HG02588 (cell line): ENCODE results near the gene TENT5A.
A peak's percentile ranks its signal among the peaks of the same experiment; 100 is the strongest.
"Not testable (repeated sequence)": the region's sequence is repeated elsewhere in the genome, so short reads cannot be mapped to it uniquely, and the experiment has no call there.

Experiments used
- ATAC-seq: cut with Tn5 transposase; IDR thresholded peaks from one replicate; pipeline ENCODE4 v1.9.1; 2021; ENCODE audit warnings: mild to moderate bottlenecking, moderate library complexity; ENCODE audit not compliant: unreplicated experiment

The TENT5A gene

GRCh38 chr6:81751388-81752083, 945 bp downstream of the TENT5A start:
- no peak for ATAC-seq

DNA sequence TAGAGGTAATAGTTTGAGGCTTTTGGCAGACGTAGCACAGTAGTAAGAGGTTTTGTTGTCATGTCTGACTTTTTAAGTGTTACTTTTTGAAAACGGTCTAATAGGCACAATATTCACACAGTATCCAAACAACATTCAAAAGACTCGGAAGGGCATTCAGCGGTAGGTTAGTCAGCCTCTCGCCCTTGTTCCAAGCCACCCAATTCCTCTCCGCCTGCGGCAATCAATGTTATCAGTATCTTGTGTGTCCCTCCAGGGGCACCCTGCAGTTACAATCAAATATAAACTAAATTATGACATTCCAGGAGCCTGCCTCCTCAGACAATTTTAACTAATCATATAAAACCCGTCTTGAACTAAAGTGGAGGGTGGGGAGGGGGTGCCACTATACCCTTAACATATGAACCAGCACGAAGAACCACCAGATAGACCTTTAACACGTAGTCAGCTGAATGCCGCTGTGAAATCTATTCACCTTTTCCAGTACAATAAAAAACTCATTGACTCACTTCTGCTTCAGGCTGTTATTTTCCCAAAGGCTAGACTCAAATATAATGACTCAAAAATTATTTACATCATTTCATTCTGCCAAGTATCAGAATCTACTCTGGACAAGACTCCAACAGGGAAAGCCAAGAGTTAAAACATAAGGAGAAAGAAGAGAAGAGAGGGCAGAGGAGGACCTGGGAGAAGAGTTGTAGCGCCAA, 1.6 kb downstream of the TENT5A start:
- no peak for ATAC-seq

DNA sequence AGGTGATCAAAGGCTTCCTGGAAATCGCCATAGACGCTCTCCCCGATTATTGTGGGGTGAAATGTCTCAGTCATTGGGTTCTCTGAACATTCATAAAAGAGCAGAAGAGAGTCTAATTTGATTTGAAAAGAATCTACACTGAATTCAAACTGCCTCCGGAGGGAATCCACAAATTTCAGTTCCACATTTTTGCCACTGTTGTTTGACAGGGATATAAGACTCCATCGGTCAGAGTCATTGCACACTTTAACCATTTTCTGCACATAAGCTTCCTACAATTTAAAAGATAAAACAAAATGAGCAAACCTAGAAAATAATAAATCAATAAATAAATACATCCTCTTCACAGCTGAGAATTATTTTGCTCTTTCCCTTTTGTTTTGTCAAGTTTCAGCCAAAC, 2.3 kb downstream of the TENT5A start:
- ATAC-seq: no peak

DNA sequence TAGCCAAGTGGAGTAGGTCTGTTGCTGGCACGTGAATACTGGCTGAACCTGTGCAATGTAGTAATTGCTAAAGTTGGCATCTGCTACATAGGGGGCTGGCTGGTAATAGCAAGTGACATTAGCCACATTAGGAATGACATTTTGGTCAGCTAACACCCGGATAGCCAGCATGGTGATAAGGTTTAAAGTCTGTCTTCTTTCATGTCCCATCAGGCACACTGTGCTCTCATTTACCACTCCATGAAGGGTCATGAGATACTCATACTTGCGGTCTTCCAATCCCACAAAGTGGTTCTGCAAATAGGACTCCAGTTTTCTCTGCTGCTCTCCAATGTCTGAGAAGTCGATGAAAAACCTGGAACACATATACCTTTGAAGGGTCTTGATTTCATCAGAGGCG, 2.8 kb downstream of the TENT5A start:
- ATAC-seq: no peak

- no peak for ATAC-seq
These were observed 3.5 kb downstream of the TENT5A start for GRCh38 chr6:81748994-81749393.

- ATAC-seq: no peak
These were observed 5.2 kb downstream of the TENT5A start for GRCh38 chr6:81747327-81747726.

DNA sequence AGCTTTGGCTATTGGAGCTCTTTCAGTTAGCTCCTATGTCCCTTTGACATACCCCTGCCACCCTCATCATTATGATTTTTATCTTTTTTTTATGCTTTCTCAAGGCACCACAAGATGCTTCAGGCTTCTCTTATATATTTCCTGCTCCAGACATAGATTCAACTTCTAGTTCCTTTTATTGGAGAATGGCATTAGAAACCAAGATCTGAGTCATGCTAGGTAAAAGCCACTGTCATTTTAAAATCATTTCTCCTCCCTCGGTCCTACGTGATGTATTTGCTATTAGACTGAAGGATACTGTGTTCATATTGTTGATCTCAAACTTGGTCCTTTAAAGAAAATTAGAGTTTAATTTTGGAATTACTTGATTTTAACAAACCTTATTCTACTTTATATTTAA, 8.3 kb downstream of the TENT5A start:
- no peak for ATAC-seq

DNA sequence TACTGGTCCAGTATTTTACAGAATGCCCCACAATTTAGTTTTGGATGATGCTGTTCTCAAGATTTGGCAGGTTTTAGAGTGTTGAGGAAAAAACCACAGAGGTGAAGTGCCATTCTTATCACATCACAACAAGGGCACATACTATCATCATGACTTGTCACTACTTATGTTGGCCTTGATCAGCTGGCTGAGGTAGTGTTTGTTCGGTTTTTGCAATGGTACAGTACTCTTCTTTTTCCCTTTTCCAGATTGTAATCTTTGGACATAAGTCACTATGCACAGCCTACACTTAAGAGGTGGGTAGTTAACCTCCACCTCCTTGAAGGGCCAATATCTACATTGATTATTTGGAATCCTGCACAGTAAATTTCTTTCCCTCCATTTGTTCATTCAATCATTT, 8.8 kb downstream of the TENT5A start:
- no peak for ATAC-seq

DNA sequence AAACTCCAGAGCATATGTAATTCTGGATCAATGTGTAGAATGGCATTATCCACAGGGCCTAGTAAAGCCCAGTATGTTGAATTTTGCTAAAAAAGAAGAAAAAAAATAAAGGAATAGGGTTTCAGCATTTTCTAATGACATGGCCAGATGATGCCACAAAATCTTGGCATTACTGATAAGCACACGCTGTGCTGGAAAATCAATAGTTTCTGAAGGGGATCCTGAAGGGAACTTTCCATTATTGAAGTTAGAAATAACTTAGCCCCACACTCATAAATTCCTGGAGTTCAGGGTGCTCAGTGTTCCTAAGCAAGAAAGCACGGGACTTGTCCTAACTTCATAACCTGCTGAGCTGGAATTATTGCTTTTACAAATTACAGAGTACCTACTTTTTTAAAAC, 10.8 kb downstream of the TENT5A start:
- no peak for ATAC-seq

DNA sequence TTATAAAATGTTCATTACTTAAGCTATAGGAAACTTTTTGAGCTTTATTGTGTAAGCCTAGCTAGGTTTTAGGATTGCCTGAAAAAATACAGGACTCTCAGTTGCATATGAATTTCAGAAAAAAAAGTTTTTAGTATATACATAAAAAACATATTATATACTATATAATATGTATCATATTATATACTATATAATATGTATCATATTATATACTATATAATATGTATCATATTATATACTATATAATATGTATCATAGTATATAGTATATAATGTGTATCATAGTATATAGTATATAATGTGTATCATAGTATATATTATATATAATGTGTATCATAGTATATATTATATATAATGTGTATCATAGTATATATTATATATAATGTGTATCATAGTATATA, 11.9 kb downstream of the TENT5A start:
- not testable (repeated sequence) for ATAC-seq

- no peak for ATAC-seq
These were observed 13.0 kb downstream of the TENT5A start for GRCh38 chr6:81739230-81740195.

GRCh38 chr6:81736428-81736827, 16.1 kb downstream of the TENT5A start:
- ATAC-seq: no peak

GRCh38 chr6:81735756-81736380, 16.6 kb downstream of the TENT5A start:
- no peak for ATAC-seq

GRCh38 chr6:81734500-81735150, 17.9 kb downstream of the TENT5A start:
- ATAC-seq: no peak

GRCh38 chr6:81734081-81734480, 18.4 kb downstream of the TENT5A start:
- no peak for ATAC-seq

DNA sequence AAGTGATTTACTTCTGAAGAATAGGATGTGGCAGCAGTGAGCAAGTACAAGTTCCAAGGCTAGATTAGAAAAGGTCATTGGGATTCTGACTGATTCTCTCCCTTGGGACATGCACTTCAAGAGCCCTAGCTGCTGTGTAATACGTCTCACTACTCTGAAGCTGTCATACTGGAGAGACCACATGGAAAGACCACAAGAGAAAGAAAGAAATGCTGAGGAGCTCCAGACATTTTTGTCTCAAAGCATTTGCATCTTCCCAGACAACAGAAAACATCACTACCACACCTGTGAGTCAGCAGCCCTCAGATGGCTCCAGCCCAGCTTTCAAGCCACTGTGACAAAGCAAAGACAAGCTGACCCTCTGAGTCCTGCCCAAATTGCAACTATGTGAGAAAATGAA, 20.7 kb downstream of the TENT5A start:
- no peak for ATAC-seq

- peak; percentile 76 for ATAC-seq
These were observed 24.5 kb downstream of the TENT5A start for GRCh38 chr6:81727876-81728517.

DNA sequence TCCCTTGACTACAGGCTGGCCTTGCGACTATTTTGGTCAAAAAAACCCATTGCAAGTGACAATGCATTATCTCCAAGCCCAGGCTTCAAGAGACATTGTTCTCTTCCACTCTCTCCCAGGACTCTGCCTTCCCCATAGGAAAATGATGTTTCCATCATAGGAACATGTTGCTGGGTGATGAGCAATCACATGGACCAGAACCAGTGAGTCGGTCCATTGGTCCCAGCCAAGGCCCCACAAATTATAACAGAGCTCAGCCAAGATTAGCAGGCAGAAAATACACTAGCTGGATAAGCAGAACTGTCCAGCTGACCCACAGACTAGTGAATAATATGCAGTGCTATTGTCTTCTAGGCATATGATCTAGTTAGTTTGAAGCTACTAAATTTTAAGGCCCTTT, 27.4 kb downstream of the TENT5A start:
- ATAC-seq: no peak

- ATAC-seq: no peak
These were observed 29.8 kb downstream of the TENT5A start for GRCh38 chr6:81722506-81723223.
